ENCODE results near the gene AKR1B15.
A peak's percentile ranks its signal among the peaks of the same experiment; 100 is the strongest.
"Not testable (repeated sequence)": the region's sequence is repeated elsewhere in the genome, so short reads cannot be mapped to it uniquely, and the experiment has no call there.

AKR1B15 gene

DNA sequence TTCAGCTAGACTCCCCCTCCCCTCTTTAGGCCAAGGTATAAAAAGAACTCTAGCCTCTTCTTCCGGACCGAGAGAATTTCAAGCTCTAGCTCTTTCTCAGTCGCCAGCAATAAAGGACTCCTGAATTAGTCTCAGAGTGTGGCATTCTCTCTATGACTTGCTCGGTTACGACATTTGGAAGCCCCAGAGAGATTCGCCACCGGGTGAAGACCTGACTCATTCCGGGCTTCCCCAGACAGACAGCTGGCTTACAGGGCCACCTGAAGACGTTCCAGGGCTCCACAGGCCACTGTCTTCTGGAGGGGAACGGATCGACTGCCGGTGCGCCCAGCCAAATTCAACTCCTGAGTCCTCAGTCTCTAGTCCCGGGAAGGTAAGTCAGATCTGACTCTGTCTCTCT, at the start of gene AKR1B15:
AKR1B15 (plus strand) TSS at position 234 of the 400 bp plus-strand sequence. CDS start 15,510 bp downstream, outside the sequence.
- peak within 1 kb of the TSS in 3 of 7 experiments; percentile 2 to 21 (median 4) for H3K4me3 ChIP-seq
- H3K27ac ChIP-seq, result peak within 1 kb of the TSS in 8 of 21 experiments; percentile 5 to 62 (median 25)

- Histone ChIP-seq H3K27ac (no peak overlapping the region), H3K4me3 (no peak overlapping the region)
These were observed 48.5 kb upstream of the AKR1B15 start for GRCh38 chr7:134500406-134500805.

- Histone ChIP-seq H3K27ac (no peak overlapping the region), H3K4me3 (no peak overlapping the region)
These were observed 47.9 kb upstream of the AKR1B15 start for GRCh38 chr7:134500982-134501381.

- Histone ChIP-seq H3K27ac (peak overlapping the region in 2 of 21 experiments; percentile 18 to 53), H3K4me3 (no peak overlapping the region)
These were observed 46.2 kb upstream of the AKR1B15 start for GRCh38 chr7:134502463-134503371.

- Histone ChIP-seq H3K4me3 (no peak overlapping the region), H3K27ac (no peak overlapping the region)
These were observed 44.2 kb upstream of the AKR1B15 start for GRCh38 chr7:134504660-134505164.

GRCh38 chr7:134505856-134506255, 43.1 kb upstream of the AKR1B15 start:
- H3K4me3 ChIP-seq, result no peak overlapping the region
- H3K27ac ChIP-seq, result no peak overlapping the region

DNA sequence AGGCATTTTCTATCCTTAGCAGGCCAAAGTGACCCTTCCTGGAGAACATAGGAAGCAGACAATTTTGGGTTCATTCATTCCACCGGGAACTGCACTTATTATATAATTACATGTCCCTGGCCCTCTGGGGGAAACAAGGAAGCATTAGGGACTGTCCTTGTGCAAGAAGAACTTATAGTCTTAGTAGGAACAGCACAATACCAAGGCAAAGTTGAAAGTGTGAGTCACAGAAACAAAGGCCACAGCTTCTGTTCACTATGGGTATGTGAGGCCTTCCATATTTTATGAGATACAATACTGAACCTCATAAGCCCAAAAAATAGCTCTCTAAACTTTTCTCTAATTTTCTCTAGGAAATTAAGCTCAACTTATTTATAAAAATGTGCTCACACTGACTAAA, 39.9 kb upstream of the AKR1B15 start:
- no peak overlapping the region for H3K4me3 ChIP-seq
- no peak overlapping the region for H3K27ac ChIP-seq

GRCh38 chr7:134510646-134511045, 38.3 kb upstream of the AKR1B15 start:
- H3K27ac ChIP-seq, result no peak overlapping the region
- H3K4me3 ChIP-seq, result no peak overlapping the region

DNA sequence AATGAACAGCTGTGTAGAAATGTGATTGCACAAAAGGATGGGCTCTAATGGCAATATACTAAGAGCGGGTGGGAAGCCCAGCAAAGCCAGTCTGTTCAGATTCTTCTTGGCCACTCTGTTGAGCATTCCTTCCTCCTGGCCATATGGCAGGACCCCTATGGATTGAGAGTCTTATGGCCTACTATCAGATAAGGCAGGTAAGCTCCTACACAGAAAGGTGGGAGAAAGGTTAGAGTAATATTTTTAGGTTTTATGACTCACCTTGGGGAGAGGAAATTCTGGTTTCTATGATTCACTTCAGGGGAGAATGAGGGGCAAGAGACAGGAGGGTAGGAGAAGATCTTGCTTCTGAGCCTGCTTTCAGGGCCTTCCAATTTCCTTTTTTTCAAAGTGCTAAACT, 36.6 kb upstream of the AKR1B15 start:
- Histone ChIP-seq H3K4me3 (no peak overlapping the region), H3K27ac (no peak overlapping the region)

DNA sequence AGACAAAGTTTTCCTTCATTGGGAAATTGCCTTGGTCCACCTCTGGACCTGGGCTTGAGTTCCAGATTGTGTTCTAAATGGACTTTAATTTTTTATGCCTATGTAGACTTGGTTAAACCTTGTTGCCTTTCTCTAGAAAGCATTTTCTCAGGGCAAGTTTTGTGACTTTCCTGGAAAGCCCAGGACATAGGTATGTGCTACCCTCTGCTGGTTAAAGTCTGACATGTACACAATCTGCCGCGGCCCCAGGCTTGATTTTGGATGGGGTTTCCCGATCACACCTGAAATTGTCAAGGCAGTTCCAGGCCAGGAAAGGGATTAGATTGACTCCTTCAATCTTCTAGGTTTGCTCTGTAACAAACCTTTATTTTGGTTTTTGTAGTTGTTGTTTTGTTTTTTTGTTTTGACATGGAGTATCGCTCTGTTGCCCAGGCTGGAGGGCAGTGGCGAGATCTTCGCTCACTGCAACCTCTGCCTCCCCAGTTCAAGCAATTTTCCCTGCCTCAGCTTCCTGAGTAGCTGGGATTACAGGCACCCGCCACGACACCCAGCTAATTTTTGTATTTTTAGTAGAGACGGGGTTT, 35.6 kb upstream of the AKR1B15 start:
- Histone ChIP-seq H3K27ac (no peak overlapping the region), H3K4me3 (no peak overlapping the region)

- Histone ChIP-seq H3K4me3 (no peak overlapping the region), H3K27ac (no peak overlapping the region)
These were observed 34.8 kb upstream of the AKR1B15 start for GRCh38 chr7:134514106-134514505.

DNA sequence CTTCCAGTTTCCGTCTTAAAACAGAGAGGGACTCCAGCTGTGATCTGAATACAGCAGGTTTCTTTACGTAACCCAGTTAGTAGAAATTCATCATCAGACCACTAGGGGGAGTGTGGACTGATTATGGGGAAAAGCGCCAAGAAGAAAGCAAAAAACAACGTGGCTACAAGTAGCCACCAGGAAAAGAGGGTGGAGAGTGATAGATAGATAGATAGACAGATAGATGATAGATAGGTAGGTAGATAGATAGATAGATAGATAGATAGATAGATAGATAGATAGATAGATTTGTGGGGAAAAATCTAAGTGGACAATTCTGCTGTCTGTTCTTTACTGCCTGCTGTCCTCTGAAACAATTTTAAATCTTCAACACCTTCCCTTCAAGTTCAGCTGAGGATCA, 34.2 kb upstream of the AKR1B15 start:
- no peak overlapping the region for H3K4me3 ChIP-seq
- H3K27ac ChIP-seq, result no peak overlapping the region

- H3K4me3 ChIP-seq, result no peak overlapping the region
- no peak overlapping the region for H3K27ac ChIP-seq
These were observed 33.1 kb upstream of the AKR1B15 start for GRCh38 chr7:134515569-134516468.

- Histone ChIP-seq H3K4me3 (no peak overlapping the region), H3K27ac (no peak overlapping the region)
These were observed 28.8 kb upstream of the AKR1B15 start for GRCh38 chr7:134520130-134520529.

DNA sequence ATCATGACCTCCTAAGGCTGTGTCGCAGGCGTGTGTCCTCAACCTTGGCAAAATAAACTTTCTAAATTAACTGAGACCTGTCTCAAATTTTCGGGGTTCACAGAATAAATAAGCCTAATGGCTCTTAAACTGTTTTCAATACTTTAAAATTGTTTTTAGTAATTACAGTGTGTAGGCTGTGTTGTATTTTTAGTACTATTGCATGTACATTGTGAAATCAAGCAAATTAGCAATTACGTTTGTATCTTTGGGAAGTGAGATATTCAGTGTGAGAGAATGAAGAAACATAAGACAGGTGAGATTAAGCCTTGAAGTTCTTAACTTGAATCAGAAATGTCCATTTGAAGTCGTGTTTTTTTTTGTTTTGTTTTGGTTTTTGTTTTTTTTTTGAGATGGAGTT, 26.3 kb upstream of the AKR1B15 start:
- no peak overlapping the region for H3K27ac ChIP-seq
- no peak overlapping the region for H3K4me3 ChIP-seq

- not testable (repeated sequence) for H3K4me3 ChIP-seq, H3K27ac ChIP-seq
These were observed 23.5 kb upstream of the AKR1B15 start for GRCh38 chr7:134525449-134525848.

- peak overlapping the region in 10 of 21 experiments; percentile 10 to 69 (median 41) for H3K27ac ChIP-seq
These were observed 22.2 kb upstream of the AKR1B15 start for GRCh38 chr7:134526552-134527248.

GRCh38 chr7:134527979-134528371, 20.9 kb upstream of the AKR1B15 start:
- H3K27ac ChIP-seq, result peak overlapping the region in 13 of 21 experiments; percentile 10 to 75 (median 41)

More at GRCh38 chr7:134526552-134527248, 22.2 kb upstream of the AKR1B15 start:
- H3K4me3 ChIP-seq, result not testable (repeated sequence)

GRCh38 chr7:134528749-134529148, 20.2 kb upstream of the AKR1B15 start:
- Histone ChIP-seq H3K27ac (peak overlapping the region in 1 of 21 experiments; percentile 75), H3K4me3 (peak overlapping the region in 2 of 7 experiments; percentile 10)

More at GRCh38 chr7:134527979-134528371, 20.9 kb upstream of the AKR1B15 start:
- H3K4me3 ChIP-seq, result peak overlapping the region in 4 of 7 experiments; percentile 2 to 11 (median 10)

All from skin epidermis (tissue), 12 donors.